Loucy (cell line): ENCODE measurements around the gene TJAP1.

Experiments used
- EZH2phosphoT487 ChIP-seq: fragments of 200-600 bp; IDR thresholded peaks from 2 replicates; pipeline ENCODE4 v1.6.1; 2018; ENCODE audit warnings: antibody characterized with exemption, mild to moderate bottlenecking, moderate library complexity, borderline replicate concordance
- TF ChIP-seq, protein P1 (sequence below): fragments of 200-600 bp; sonication (generic); conservative IDR thresholded peaks from 2 replicates; pipeline ENCODE4 v1.5.1; 2014; ENCODE audit warnings: mild to moderate bottlenecking, antibody characterized with exemption, low read length

DNA sequence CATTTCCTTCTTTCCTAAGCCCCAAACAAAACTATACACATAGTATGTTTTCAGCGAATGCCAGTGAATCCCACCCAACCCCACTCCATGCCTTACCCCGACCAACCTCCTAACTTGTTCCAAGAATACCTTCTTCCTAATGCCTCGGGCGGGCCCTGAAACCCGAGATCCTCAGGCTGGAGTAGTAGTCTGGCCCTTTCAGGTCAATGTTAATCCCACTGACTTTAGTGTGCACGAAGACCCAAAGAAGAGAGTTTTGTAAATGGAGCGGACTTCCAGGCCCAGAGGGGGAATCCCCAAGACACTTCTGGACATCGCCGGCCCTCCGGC is 39.0 kb downstream of the TJAP1 start:
- TF ChIP-seq, protein P1, sequence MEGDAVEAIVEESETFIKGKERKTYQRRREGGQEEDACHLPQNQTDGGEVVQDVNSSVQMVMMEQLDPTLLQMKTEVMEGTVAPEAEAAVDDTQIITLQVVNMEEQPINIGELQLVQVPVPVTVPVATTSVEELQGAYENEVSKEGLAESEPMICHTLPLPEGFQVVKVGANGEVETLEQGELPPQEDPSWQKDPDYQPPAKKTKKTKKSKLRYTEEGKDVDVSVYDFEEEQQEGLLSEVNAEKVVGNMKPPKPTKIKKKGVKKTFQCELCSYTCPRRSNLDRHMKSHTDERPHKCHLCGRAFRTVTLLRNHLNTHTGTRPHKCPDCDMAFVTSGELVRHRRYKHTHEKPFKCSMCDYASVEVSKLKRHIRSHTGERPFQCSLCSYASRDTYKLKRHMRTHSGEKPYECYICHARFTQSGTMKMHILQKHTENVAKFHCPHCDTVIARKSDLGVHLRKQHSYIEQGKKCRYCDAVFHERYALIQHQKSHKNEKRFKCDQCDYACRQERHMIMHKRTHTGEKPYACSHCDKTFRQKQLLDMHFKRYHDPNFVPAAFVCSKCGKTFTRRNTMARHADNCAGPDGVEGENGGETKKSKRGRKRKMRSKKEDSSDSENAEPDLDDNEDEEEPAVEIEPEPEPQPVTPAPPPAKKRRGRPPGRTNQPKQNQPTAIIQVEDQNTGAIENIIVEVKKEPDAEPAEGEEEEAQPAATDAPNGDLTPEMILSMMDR, result no peak
- TF ChIP-seq EZH2phosphoT487, result no peak
